ENCODE data around the gene LY6G5B. TPM values are rescaled to one million over a fixed set of nuclear protein-coding genes. Genes with fewer than 3 reads are reported as not detected.

The LY6G5B gene
- total and polyA plus RNA-seq, 2 experiments from 2014 or later, result 7.9 to 8.4 TPM

- TF ChIP-seq ZNF462 (CRISPR knock-in tag; IDR thresholded peaks at IDR 0.05), result no peak
Measured at GRCh38 chr6:31634131-31634530, 35.6 kb upstream of the LY6G5B start (continued).

GRCh38 chr6:31634969-31635575 lies 34.7 kb upstream of the LY6G5B start:
- Mint-ChIP-seq H3K4me1 (no peaks in the 10 kb centered on the region), H3K9me3 (no peaks in the 10 kb centered on the region; the same call in 2 of the 3 replicates), H3K27ac (no peak overlapping the region), H3K27me3 (ENCODE audit: insufficient read depth, low read depth, poor library complexity) (peaks cover 6% of the 10 kb centered on the region), H3K4me3 (no peak overlapping the region), H3K36me3 (ENCODE audit: low read depth) (peaks cover 91% of the 10 kb centered on the region)
- peaks cover 79% of the 10 kb centered on the region for H3F3A ChIP-seq (replicated peaks; ENCODE audit: low read depth)
- no peak for DNase-seq (ENCODE audit: low spot score)
- H3K4me1 ChIP-seq (ENCODE audit: insufficient read depth), result no peaks in the 10 kb centered on the region
- H3K27me3 ChIP-seq (ENCODE audit: insufficient read depth), result no peaks in the 10 kb centered on the region
- no peak overlapping the region for H2AFZ ChIP-seq
- no peak for ATAC-seq
- H3K27ac ChIP-seq (ENCODE audit: low read depth), result no peak overlapping the region
- no peak overlapping the region for H3K4me3 ChIP-seq
- H3K79me2 ChIP-seq (replicated peaks; ENCODE audit: insufficient read depth), result peaks cover 12% of the 10 kb centered on the region
- H4K20me1 ChIP-seq (replicated peaks; ENCODE audit: insufficient read depth), result peaks cover 40% of the 10 kb centered on the region
- no peaks in the 10 kb centered on the region for H3K9me2 ChIP-seq (ENCODE audit: insufficient read depth)
- H3K4me2 ChIP-seq, result no peak overlapping the region
- peaks cover 69% of the 10 kb centered on the region for H3K36me3 ChIP-seq (ENCODE audit: insufficient read depth)
- no peak for TF ChIP-seq NANOG (IDR thresholded peaks at IDR 0.05; ENCODE audit: borderline replicate concordance)
- TF ChIP-seq POLR2AphosphoS5 (IDR thresholded peaks at IDR 0.05; ENCODE audit: low read depth), result no peak
- no peak for TF ChIP-seq CREB1 (CRISPR knock-in tag; IDR thresholded peaks at IDR 0.05; ENCODE audit: low read depth)
- no peak for TF ChIP-seq JUNB (IDR thresholded peaks at IDR 0.05; ENCODE audit: unreplicated experiment)
- no peak for TF ChIP-seq STAT1 (IDR thresholded peaks at IDR 0.05; ENCODE audit: unreplicated experiment)
- no peak for TF ChIP-seq ZNF331 (CRISPR knock-in tag; IDR thresholded peaks at IDR 0.05; ENCODE audit: low read depth)
- no peak for TF ChIP-seq CTCF (conservative IDR thresholded peaks at IDR 0.05; ENCODE audit: low read depth in 2 of 2)
- TF ChIP-seq EZH2 (IDR thresholded peaks at IDR 0.05; ENCODE audit: low read depth, unreplicated experiment), result no peak
- no peak for TF ChIP-seq REST (IDR thresholded peaks at IDR 0.05; ENCODE audit: unreplicated experiment)

All from GM23338 (cell line).